Dedifferentiated amniotic fluid mesenchymal stem cell (primary cell): ENCODE results near the gene SCMH1.
A peak's percentile ranks its signal among the peaks of the same experiment; 100 is the strongest.
"Not testable (repeated sequence)": the region's sequence is repeated elsewhere in the genome, so short reads cannot be mapped to it uniquely, and the experiment has no call there.

Experiments used
- DNase-seq: peaks from one replicate; pipeline ENCODE4 v3.0.0-alpha.2; 2016; ENCODE audit errors: extremely low spot score

Gene SCMH1

GRCh38 chr1:41153750-41154274, 88.3 kb downstream of the SCMH1 start:
- DNase-seq = no peak

GRCh38 chr1:41152622-41153044, 89.5 kb downstream of the SCMH1 start:
- DNase-seq = peak; percentile 52

- no peak for DNase-seq
These were observed 90.3 kb downstream of the SCMH1 start for GRCh38 chr1:41151846-41152245.

- no peak for DNase-seq
These were observed 92.5 kb downstream of the SCMH1 start for GRCh38 chr1:41149570-41149969.

- no peak for DNase-seq
These were observed 97.8 kb downstream of the SCMH1 start for GRCh38 chr1:41144285-41144684.

- DNase-seq = no peak
These were observed 103.6 kb downstream of the SCMH1 start for GRCh38 chr1:41138549-41138948.

GRCh38 chr1:41135196-41135947, 106.7 kb downstream of the SCMH1 start:
- no peak for DNase-seq

- not testable (repeated sequence) for DNase-seq
These were observed 107.8 kb downstream of the SCMH1 start for GRCh38 chr1:41134325-41134724.

- peak; percentile 70 for DNase-seq
These were observed 119.1 kb downstream of the SCMH1 start for GRCh38 chr1:41122851-41123518.

- DNase-seq = no peak
These were observed 120.0 kb downstream of the SCMH1 start for GRCh38 chr1:41122148-41122547.

GRCh38 chr1:41118645-41119044, 123.5 kb downstream of the SCMH1 start:
- DNase-seq = no peak

GRCh38 chr1:41117241-41117640, 124.9 kb downstream of the SCMH1 start:
- not testable (repeated sequence) for DNase-seq

- DNase-seq = no peak
These were observed 131.4 kb downstream of the SCMH1 start for GRCh38 chr1:41110736-41111135.

GRCh38 chr1:41110286-41110685, 131.8 kb downstream of the SCMH1 start:
- DNase-seq = no peak

GRCh38 chr1:41109310-41110197, 132.6 kb downstream of the SCMH1 start:
- peak; percentile 96 for DNase-seq

GRCh38 chr1:41108696-41109275, 133.3 kb downstream of the SCMH1 start:
- DNase-seq = no peak

GRCh38 chr1:41103766-41104165, 138.3 kb downstream of the SCMH1 start:
- DNase-seq = no peak

GRCh38 chr1:41102653-41103052, 139.5 kb downstream of the SCMH1 start:
- no peak for DNase-seq

GRCh38 chr1:41101950-41102607, 140.0 kb downstream of the SCMH1 start:
- peak; percentile 93 for DNase-seq

- DNase-seq = no peak
These were observed 141.0 kb downstream of the SCMH1 start for GRCh38 chr1:41101076-41101475.

- no peak for DNase-seq
These were observed 141.9 kb downstream of the SCMH1 start for GRCh38 chr1:41100170-41100569.
